DMS 273 treated with DMSO at 0.1 percent for 48 hours (cell line): ENCODE measurements around the gene IFNAR1.

Experiments
- DNase-seq: peaks from one replicate; lab custom pipeline; 2025; lab: John Stamatoyannopoulos, UW

Gene IFNAR1

DNA sequence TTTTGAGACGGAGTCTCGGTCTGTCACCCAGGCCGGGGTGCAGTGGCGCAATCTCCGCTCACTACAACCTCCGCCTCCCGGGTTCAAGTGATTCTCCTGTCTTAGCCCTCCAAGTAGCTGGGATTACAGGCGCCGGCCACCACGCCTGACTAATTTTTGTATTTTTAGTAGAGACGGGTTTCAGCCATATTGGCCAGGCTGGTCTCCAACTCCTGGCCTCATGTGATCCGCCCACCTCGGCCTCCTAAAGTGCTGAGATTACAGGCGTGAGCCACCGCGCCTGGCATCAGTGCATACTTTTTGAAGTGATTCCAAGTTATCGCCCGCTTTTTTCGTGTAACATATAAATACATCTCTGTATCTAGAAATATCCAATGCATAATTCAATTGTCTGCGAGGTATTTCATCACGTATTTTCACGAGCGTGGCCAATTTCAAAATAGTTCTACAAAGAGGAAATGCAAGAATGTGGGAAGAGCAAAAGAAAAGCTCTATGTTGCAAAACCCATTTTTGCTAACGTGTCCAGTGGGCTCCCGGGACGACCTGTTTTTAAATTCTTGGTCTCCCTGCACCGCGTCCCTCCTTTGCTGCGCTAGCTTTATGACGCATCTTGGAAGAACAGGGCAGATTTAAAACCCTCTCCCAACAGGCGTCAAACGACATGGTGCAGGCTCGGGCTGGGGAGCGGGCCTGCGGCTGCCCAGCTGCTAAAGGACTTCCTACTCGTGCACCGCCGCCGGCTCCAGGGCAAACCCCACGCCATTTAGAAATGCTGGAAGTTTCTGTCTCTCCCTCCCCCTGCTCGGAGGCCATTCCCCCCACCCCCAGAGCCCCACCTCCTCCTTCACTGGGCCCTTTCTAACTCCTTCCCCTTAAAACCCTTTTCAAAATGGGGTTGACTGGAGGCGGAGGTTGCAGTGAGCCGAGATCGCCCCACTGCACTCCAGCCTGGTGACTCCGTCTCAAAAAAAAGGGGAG lies 77.5 kb downstream of the IFNAR1 start:
- DNase-seq: no peak

DNA sequence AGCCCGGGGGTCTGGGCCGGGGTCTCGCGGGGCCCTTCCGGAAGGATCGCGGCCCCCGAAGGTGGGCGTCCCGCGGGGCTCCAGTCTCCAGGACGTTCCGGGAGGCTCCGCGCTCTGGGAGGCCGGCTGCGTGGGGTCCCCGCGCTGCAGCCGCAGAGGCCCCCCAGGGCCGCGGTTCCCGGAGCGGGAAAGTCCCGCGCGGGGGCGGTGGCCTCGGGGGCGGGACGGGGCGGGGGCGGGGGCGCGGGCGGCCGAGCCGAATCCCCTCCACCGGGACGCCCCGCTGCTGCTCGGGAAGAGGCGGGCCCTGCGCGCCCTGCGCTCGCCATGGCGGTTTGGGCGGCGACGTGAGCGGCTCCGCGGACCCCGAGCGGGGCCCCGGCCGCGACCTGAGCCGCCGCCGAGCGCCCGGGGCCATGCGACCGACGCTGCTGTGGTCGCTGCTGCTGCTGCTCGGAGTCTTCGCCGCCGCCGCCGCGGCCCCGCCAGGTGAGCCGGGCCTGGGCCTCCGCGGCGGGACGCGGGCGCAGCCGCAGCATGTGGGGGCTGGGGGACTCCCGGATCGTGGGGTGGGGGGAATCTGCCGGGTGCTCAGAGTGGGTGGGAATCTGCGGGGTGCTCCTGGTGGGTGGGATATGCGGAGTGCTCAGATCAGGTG lies 78.5 kb downstream of the IFNAR1 start, which contains the start of gene IFNGR2:
Gene IFNGR2, plus strand, starts transcription at position 286 of the 658 bp plus-strand sequence. Its CDS starts 131 bp downstream, at position 417.
- no peak for DNase-seq

DNA sequence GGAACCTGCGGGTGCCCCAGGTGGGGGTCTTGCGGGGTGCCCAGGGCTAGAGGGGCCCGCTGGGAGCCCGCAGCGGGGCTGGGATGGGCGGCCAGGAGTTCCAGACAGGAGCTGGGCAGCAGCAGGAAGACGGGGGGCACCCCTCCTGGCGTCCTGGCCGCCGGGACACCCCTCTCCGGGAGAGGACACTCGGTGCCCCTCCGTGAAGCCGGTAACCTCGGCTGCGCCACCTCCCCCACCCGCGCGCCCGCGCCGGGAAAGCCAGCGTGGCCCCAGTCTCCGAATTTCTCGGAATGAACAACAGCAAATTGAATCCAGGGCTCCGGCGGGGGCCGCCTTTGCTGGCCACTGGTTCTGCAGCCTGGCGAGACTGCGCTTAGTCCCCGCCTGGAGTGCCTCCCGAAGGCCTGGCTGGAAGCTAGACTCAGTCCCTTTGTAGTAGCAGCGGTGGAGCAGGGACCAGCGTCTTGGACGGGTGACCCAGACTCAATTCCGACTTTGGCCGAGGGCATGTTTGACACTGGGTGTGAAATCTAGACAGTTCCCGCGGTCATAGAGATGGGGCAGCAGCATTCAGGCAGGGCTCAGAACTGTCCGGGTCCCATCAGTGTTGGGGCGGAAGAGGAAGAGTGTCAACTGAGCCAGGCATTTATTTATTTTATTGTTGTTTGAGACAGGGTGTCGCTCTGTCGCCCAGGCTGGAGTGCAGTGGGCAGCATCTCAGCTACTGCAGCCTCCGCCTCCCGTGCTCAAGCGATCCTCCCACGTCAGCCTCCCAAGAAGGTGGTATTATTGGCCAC lies 79.2 kb downstream of the IFNAR1 start:
- DNase-seq: no peak

DNA sequence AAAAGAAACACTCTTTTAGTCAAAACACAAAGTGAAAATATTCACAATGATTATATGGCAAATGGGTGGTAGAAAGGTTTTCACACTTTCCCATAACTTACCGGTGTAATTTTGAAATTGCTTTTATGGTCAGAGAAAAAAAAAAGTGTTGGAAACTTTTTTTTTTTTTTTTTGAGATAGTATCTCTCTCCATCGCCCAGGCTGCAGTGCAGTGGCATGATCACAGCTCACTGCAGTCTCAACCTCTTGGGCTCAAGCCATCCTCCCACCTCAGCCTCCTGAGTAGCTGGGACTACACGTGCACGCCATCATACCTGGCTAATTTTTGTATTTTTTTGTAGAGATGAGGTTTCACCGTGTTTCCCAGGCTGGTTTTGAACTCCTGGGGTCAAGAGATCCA lies 81.7 kb downstream of the IFNAR1 start:
- no peak for DNase-seq
